Large intestine (tissue), 3 donors: ENCODE results near the gene HMGXB3. TPM values are rescaled to one million over a fixed set of nuclear protein-coding genes. Genes with fewer than 3 reads are reported as not detected.

Experiments
- DNase-seq, 2 donors: peaks; one replicate each; pipeline versions ENCODE4 v3.0.0 to v3.0.0-alpha.2; 2013
- H3K27ac ChIP-seq: one replicate; pipeline ENCODE4 v1.5.1; 2013; ENCODE audit warnings: low read length
- H3K27me3 ChIP-seq: 2 replicates; pipeline ENCODE4 v1.6.1; 2013; ENCODE audit warnings: low read length; ENCODE audit not compliant: control insufficient read depth, insufficient read depth
- H3K36me3 ChIP-seq: 2 replicates; pipeline ENCODE4 v1.6.1; 2013; ENCODE audit warnings: low read length; ENCODE audit not compliant: control insufficient read depth, insufficient read depth
- H3K4me1 ChIP-seq: one replicate; pipeline ENCODE4 v1.6.1; 2013; ENCODE audit warnings: low read length; ENCODE audit not compliant: control insufficient read depth, insufficient read depth
- H3K4me3 ChIP-seq: one replicate; pipeline ENCODE4 v1.5.1; 2013; ENCODE audit warnings: low read length
- H3K9me3 ChIP-seq: one replicate; pipeline ENCODE4 v1.6.1; 2013; ENCODE audit warnings: mild to moderate bottlenecking, low read depth, low read length, moderate library complexity; ENCODE audit not compliant: control insufficient read depth
- WGBS: methylation state at CpG from one replicate; pipeline ENCODE4 v1.1.5; 2013; ENCODE audit warnings: low lambda C conversion rate; ENCODE audit not compliant: insufficient coverage; 5-methylcytosine and 5-hydroxymethylcytosine counted together
- polyA plus RNA-seq: library from polyadenylated mRNA; unstranded; fragments of 120-200 nt; gene quantifications from one replicate; pipeline ENCODE4 v1.2.1, GENCODE V29; 2013

Gene HMGXB3
- polyA plus RNA-seq, 1 donor: 36.8 TPM

- no peaks in the 10 kb centered on the region for H3K36me3 ChIP-seq
- peak overlapping the region; percentile 7 for H3K4me3 ChIP-seq
- no CpG with 5 or more reads among the region's 7 CpGs for WGBS
- no peaks in the 10 kb centered on the region for H3K4me1 ChIP-seq
- no peaks in the 10 kb centered on the region for H3K9me3 ChIP-seq
- no peak overlapping the region for H3K27ac ChIP-seq
- H3K27me3 ChIP-seq: no peaks in the 10 kb centered on the region
- DNase-seq: no peak
These were observed 84.8 kb downstream of the HMGXB3 start for GRCh38 chr5:150085191-150085912.

- no peak for DNase-seq
- no peak within 1 kb of the TSS for H3K27ac ChIP-seq
These were observed 85.6 kb downstream of the HMGXB3 start, which contains the start of gene CSF1R for GRCh38 chr5:150085950-150086715. Gene CSF1R (minus strand): TSS chr5:150086554. CDS start chr5:150086427, 127 bp downstream.

GRCh38 chr5:150092159-150092787 is 91.7 kb downstream of the HMGXB3 start:
- peaks cover 3% of the 10 kb centered on the region for H3K4me1 ChIP-seq
- H3K9me3 ChIP-seq: no peaks in the 10 kb centered on the region
- no CpG with 5 or more reads among the region's 3 CpGs for WGBS
- H3K27me3 ChIP-seq: no peaks in the 10 kb centered on the region
- no peaks in the 10 kb centered on the region for H3K36me3 ChIP-seq
- H3K27ac ChIP-seq: no peak overlapping the region
- DNase-seq: no peak
- H3K4me3 ChIP-seq: no peak overlapping the region

More at GRCh38 chr5:150085950-150086715, 85.6 kb downstream of the HMGXB3 start, which contains the start of gene CSF1R:
- Histone ChIP-seq H3K4me1 (no peaks in the 10 kb centered on the region), H3K9me3 (no peaks in the 10 kb centered on the region), H3K36me3 (no peaks in the 10 kb centered on the region), H3K27me3 (no peaks in the 10 kb centered on the region), H3K4me3 (peak within 1 kb of the TSS; percentile 7)
- WGBS: no CpG with 5 or more reads among the region's 9 CpGs

- Histone ChIP-seq H3K27ac (no peak overlapping the region), H3K27me3 (no peaks in the 10 kb centered on the region), H3K4me3 (no peak overlapping the region), H3K36me3 (no peaks in the 10 kb centered on the region), H3K9me3 (no peaks in the 10 kb centered on the region), H3K4me1 (no peaks in the 10 kb centered on the region)
- DNase-seq: no peak
These were observed 96.6 kb downstream of the HMGXB3 start for GRCh38 chr5:150097152-150097551.

- Histone ChIP-seq H3K27ac (no peak overlapping the region), H3K36me3 (no peaks in the 10 kb centered on the region), H3K4me3 (no peak overlapping the region), H3K27me3 (no peaks in the 10 kb centered on the region), H3K4me1 (peaks cover 7% of the 10 kb centered on the region), H3K9me3 (no peaks in the 10 kb centered on the region)
- 71% methylated on average over 1 of the region's 6 CpGs for WGBS
- no peak for DNase-seq
These were observed 100.5 kb downstream of the HMGXB3 start for GRCh38 chr5:150101023-150101422.

Other genes with a start within 250 kb of the HMGXB3 start
- 1.0 TPM for gene PDE6A, start 55.9 kb upstream of the HMGXB3 start, polyA plus RNA-seq
- 88.7 TPM for gene SLC26A2, start 40.0 kb upstream of the HMGXB3 start, polyA plus RNA-seq
- 5.4 TPM for gene TIGD6, start 85 bp upstream of the HMGXB3 start, polyA plus RNA-seq
- 31.0 TPM for gene CSF1R, start 85.8 kb downstream of the HMGXB3 start, polyA plus RNA-seq
- gene PDGFRB, start 155.1 kb downstream of the HMGXB3 start, polyA plus RNA-seq: 18.6 TPM
- 196 TPM for gene CDX1, start 166.0 kb downstream of the HMGXB3 start, polyA plus RNA-seq
- 5.7 TPM for gene SLC6A7, start 189.3 kb downstream of the HMGXB3 start, polyA plus RNA-seq